Thymus (tissue), 14 donors: Measurements from ENCODE around the gene RNU11. TPM values are rescaled to one million over a fixed set of nuclear protein-coding genes. Genes with fewer than 3 reads are reported as not detected.

Experiments used
- DNase-seq, 9 donors: peaks; one replicate each; pipeline ENCODE4 v3.0.0-alpha.2; 2013; ENCODE audit warnings: low spot score in 9 of 9, low read depth in 6 of 9, missing footprints in 1 of 9
- H3K27ac ChIP-seq, 2 donors: one replicate each; pipeline ENCODE4 v1.5.1; 2013; ENCODE audit warnings: control low read depth in 1 of 2, low read depth in 1 of 2, low read length in 1 of 2, mild to moderate bottlenecking in 1 of 2, moderate library complexity in 1 of 2
- H3K27me3 ChIP-seq, 2 donors: one replicate each; pipeline ENCODE4 v1.5.1; 2013; ENCODE audit warnings: low read length in 1 of 2; ENCODE audit not compliant: control insufficient read depth in 2 of 2, insufficient read depth in 1 of 2
- H3K36me3 ChIP-seq, 2 donors: one replicate each; pipeline ENCODE4 v1.5.1; 2013; ENCODE audit warnings: low read length in 1 of 2, mild to moderate bottlenecking in 1 of 2, moderate library complexity in 1 of 2; ENCODE audit not compliant: control insufficient read depth in 2 of 2, insufficient read depth in 2 of 2
- H3K4me1 ChIP-seq, 2 donors: one replicate each; pipeline ENCODE4 v1.5.1; 2013; ENCODE audit warnings: low read length in 2 of 2; ENCODE audit not compliant: control insufficient read depth in 2 of 2, insufficient read depth in 2 of 2
- H3K4me3 ChIP-seq, 2 donors: one replicate each; pipeline ENCODE4 v1.5.1; 2013; ENCODE audit warnings: low read length in 2 of 2, control low read depth in 1 of 2, mild to moderate bottlenecking in 1 of 2
- H3K9me3 ChIP-seq, 2 donors: one replicate each; pipeline ENCODE4 v1.5.1; 2013; ENCODE audit warnings: low read length in 1 of 2, mild to moderate bottlenecking in 1 of 2; ENCODE audit not compliant: control insufficient read depth in 2 of 2, insufficient read depth in 1 of 2
- WGBS: extraction: QIAGEN DNeasy Blood & Tissue Kit; methylation state at CpG from one replicate; pipeline ENCODE4 v1.1.7; 2013; 5-methylcytosine and 5-hydroxymethylcytosine counted together
- long read RNA-seq, 10 donors: transcript quantifications; one replicate each; lab custom pipeline, GENCODE V29; 2026
- polyA plus RNA-seq: library from polyadenylated mRNA; stranded (reverse); fragments of 200-250 nt; gene quantifications from one replicate; pipeline ENCODE4 v1.2.3, GENCODE V29; 2013
- total RNA-seq: library from RNA; stranded (reverse); fragments of 120-200 nt; gene quantifications from one replicate; pipeline ENCODE4 v1.2.4, GENCODE V29; 2013
- donor health status: healthy.

Gene RNU11
- total RNA-seq, result not detected
- polyA plus RNA-seq, result not detected
- long read RNA-seq, donor 1, result 0 reads
- long read RNA-seq, donor 2, partial matches to known transcripts, result 0 of 4 reads
- long read RNA-seq, donor 2, other reads (novel, unspliced or antisense), result 0 of 4 reads
- long read RNA-seq, donor 3, partial matches to known transcripts, result 0 of 2 reads
- long read RNA-seq, donor 3, other reads (novel, unspliced or antisense), result 0 of 2 reads
- long read RNA-seq, donor 4, result 0 reads
- long read RNA-seq, donor 5, partial matches to known transcripts, result 0 of 3 reads
- long read RNA-seq, donor 5, other reads (novel, unspliced or antisense), result 0 of 3 reads
- long read RNA-seq, donor 6, result 0 reads
- long read RNA-seq, donor 7, partial matches to known transcripts, result 0 of 3 reads
- long read RNA-seq, donor 7, other reads (novel, unspliced or antisense), result 0 of 3 reads
- long read RNA-seq, donor 8, partial matches to known transcripts, result 0 of 1 reads
- long read RNA-seq, donor 8, other reads (novel, unspliced or antisense), result 0 of 1 reads
- long read RNA-seq, donor 9, partial matches to known transcripts, result 0 of 1 reads
- long read RNA-seq, donor 9, other reads (novel, unspliced or antisense), result 0 of 1 reads
- long read RNA-seq, donor 10, result 0 reads

GRCh38 chr1:28648474-28649198 lies at the start of gene RNU11:
Gene RNU11, plus strand, starts transcription at chr1:28648600.
- Histone ChIP-seq H3K27ac (peak within 1 kb of the TSS; percentile 99 to 100), H3K27me3 (no peaks in the 10 kb centered on the region), H3K9me3 (no peaks in the 10 kb centered on the region), H3K4me1 (peaks cover 4 to 29% of the 10 kb centered on the region in 2 donors), H3K4me3 (peak within 1 kb of the TSS; percentile 59 to 60), H3K36me3 (no peaks in the 10 kb centered on the region)
- 2% methylated on average over 28 of the region's 28 CpGs for WGBS
- peak in 8 of 9 donors; percentile 55 to 99 (median 92) for DNase-seq

GRCh38 chr1:28601696-28602095 lies 46.7 kb upstream of the RNU11 start:
- Histone ChIP-seq H3K9me3 (no peaks in the 10 kb centered on the region), H3K27ac (peak overlapping the region in 1 of 2 donors; percentile 57), H3K4me3 (no peak overlapping the region), H3K36me3 (peaks cover 35 to 41% of the 10 kb centered on the region in 2 donors), H3K27me3 (no peaks in the 10 kb centered on the region), H3K4me1 (peaks cover 0 to 19% of the 10 kb centered on the region in 2 donors)
- no peak for DNase-seq
- 95% methylated on average over 3 of the region's 3 CpGs for WGBS

DNA sequence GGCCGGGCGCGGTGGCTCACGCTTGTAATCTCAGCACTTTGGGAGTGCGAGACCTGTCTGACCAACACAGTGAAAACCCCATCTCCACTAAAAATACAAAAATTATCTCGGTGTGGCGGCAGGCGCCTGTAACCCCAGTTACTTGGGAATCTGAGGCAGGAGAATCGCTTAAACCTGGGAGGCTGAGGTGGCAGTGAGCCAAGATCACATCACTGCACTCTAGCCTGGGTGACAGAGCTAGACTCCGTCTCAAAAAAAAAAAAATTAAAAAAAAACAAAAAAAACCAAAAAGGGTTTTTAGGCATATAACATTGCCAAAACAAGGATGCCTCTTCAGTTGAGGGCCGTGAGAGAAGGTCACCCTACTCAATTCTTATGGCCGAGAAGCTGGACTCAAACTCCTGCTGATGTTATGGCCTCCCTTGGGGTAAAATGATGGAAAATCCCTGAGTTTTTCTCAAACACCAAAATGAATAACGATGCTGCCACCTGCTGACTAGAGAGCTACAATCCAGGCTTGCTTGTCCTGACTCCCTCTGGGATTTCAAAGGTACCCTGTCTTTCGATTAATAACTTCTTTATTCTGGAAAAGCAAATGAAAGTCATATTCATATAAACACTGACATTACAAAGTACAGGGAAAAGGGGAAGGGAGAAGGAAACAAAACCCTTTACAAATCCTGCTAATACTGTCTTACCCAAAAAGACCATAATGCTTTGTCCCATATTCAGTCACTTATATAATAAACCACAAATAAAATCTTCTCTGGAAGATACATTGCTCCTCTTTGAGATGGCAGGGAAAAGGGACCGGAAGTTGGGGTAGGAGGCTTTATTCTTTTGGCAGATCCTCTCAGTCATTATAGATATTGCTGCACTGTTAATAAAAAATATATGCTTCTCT lies 45.6 kb upstream of the RNU11 start:
- 88% methylated on average over 15 of the region's 15 CpGs for WGBS
- peaks cover 46 to 49% of the 10 kb centered on the region in 2 donors for H3K36me3 ChIP-seq
- no peak overlapping the region for H3K4me3 ChIP-seq
- peak overlapping the region in 1 of 2 donors; percentile 57 for H3K27ac ChIP-seq
- DNase-seq, result peak in 3 of 9 donors; percentile 28 to 62 (median 32)
- H3K4me1 ChIP-seq, result peaks cover 0 to 19% of the 10 kb centered on the region in 2 donors
- H3K9me3 ChIP-seq, result no peaks in the 10 kb centered on the region
- H3K27me3 ChIP-seq, result no peaks in the 10 kb centered on the region

DNA sequence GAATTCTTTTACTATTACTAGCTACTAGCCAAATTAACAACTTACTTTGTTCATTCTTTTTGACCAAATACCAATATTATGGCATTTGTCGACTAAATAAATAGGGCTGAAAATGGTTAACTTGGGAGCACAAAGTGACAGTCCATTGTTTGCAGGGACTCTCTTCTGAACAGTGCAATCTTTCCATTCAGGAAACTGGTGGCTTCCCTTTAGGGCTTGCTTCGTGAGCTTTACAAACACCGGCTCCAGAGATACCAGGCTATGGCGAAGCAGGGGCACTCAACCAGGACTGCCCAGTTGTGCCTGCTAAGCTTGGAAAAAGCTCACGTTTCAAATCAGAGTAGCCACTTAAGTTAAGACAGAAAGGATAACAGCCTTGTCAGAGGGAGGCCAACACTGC lies 44.0 kb upstream of the RNU11 start:
- H3K27me3 ChIP-seq, result no peaks in the 10 kb centered on the region
- peaks cover 51 to 52% of the 10 kb centered on the region in 2 donors for H3K36me3 ChIP-seq
- no peaks in the 10 kb centered on the region for H3K9me3 ChIP-seq
- 96% methylated on average over 5 of the region's 5 CpGs for WGBS
- DNase-seq, result no peak
- peaks cover 0 to 11% of the 10 kb centered on the region in 2 donors for H3K4me1 ChIP-seq
- H3K27ac ChIP-seq, result no peak overlapping the region
- H3K4me3 ChIP-seq, result no peak overlapping the region

DNA sequence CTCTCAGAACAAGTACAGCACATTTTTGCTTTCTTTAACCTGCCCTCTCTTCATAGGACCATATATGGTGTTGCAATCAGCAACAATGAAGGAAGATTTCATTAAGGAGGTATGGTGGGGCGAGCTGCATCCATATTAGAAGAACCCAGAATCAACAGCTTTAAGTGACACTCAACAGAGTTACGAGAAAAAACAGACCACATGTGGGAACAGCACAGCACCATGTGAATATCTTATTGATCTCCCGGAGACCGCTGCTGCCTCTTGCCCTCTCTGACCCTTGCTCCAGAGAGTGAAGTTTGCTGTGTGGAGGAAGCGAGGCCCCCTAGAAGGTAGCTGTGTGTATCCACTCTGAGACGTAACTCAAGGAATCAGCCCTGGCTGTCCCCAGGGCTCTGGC lies 43.4 kb upstream of the RNU11 start:
- no peak for DNase-seq
- H3K36me3 ChIP-seq, result peaks cover 51 to 54% of the 10 kb centered on the region in 2 donors
- peaks cover 0 to 6% of the 10 kb centered on the region in 2 donors for H3K4me1 ChIP-seq
- no peak overlapping the region for H3K27ac ChIP-seq
- no peak overlapping the region for H3K4me3 ChIP-seq
- H3K27me3 ChIP-seq, result no peaks in the 10 kb centered on the region
- 99% methylated on average over 6 of the region's 6 CpGs for WGBS
- no peaks in the 10 kb centered on the region for H3K9me3 ChIP-seq

DNA sequence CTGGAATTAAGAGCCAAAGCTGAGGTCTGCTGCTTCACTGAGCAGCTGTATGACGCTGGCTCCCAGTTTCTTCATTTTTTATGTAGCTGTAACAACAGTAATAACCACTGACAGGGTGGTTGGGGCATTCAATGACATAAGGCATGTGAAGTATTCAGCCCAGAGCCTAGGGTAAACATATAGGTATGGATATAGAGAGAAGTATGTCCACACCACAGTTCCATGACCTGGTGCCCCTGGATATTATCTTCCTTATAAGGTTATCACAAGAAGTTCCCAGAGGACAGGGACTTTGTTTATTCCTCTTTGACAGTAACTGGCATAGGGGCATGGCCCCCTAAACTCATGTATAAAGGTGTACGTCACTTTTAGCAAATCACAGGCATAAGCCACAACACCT lies 41.6 kb upstream of the RNU11 start:
- no peaks in the 10 kb centered on the region for H3K27me3 ChIP-seq
- peaks cover 65 to 72% of the 10 kb centered on the region in 2 donors for H3K36me3 ChIP-seq
- peaks cover 0 to 6% of the 10 kb centered on the region in 2 donors for H3K4me1 ChIP-seq
- no peak overlapping the region for H3K27ac ChIP-seq
- over 99% methylated on average over 2 of the region's 2 CpGs for WGBS
- no peak overlapping the region for H3K4me3 ChIP-seq
- DNase-seq, result no peak
- H3K9me3 ChIP-seq, result no peaks in the 10 kb centered on the region

GRCh38 chr1:28613175-28613574 lies 35.2 kb upstream of the RNU11 start:
- Histone ChIP-seq H3K27me3 (no peaks in the 10 kb centered on the region), H3K27ac (no peak overlapping the region), H3K36me3 (peaks cover 50 to 60% of the 10 kb centered on the region in 2 donors), H3K4me3 (no peak overlapping the region), H3K4me1 (no peaks in the 10 kb centered on the region), H3K9me3 (no peaks in the 10 kb centered on the region)
- 97% methylated on average over 5 of the region's 5 CpGs for WGBS
- no peak for DNase-seq

GRCh38 chr1:28631713-28632112 lies 16.7 kb upstream of the RNU11 start:
- Histone ChIP-seq H3K4me3 (no peak overlapping the region), H3K9me3 (no peaks in the 10 kb centered on the region), H3K27ac (no peak overlapping the region), H3K36me3 (no peaks in the 10 kb centered on the region), H3K27me3 (no peaks in the 10 kb centered on the region), H3K4me1 (no peaks in the 10 kb centered on the region)
- no peak for DNase-seq
- 96% methylated on average over 1 of the region's 1 CpG for WGBS
